Endodermal cell (in vitro differentiated cells): ENCODE results near the gene ARHGEF10L. TPM values are rescaled to one million over a fixed set of nuclear protein-coding genes. Genes with fewer than 3 reads are reported as not detected.
A peak's percentile ranks its signal among the peaks of the same experiment; 100 is the strongest.

Experiments
- DNase-seq: peaks from one replicate; pipeline ENCODE4 v3.0.0-alpha.2; 2017
- H3K27ac ChIP-seq: 2 replicates; pipeline ENCODE4 v1.5.1; 2013; ENCODE audit warnings: mild to moderate bottlenecking, low read depth, low read length, moderate library complexity
- H3K27me3 ChIP-seq: 2 replicates; pipeline ENCODE4 v1.6.1; 2013; ENCODE audit warnings: mild to moderate bottlenecking, low read length, moderate library complexity; ENCODE audit not compliant: insufficient read depth, control insufficient read depth, poor library complexity, severe bottlenecking
- H3K36me3 ChIP-seq: 2 replicates; pipeline ENCODE4 v1.7.0; 2013; ENCODE audit warnings: mild to moderate bottlenecking, low read length, moderate library complexity; ENCODE audit not compliant: control insufficient read depth, insufficient read depth
- H3K4me1 ChIP-seq: one replicate; pipeline ENCODE4 v1.7.0; 2013; ENCODE audit warnings: low read length; ENCODE audit not compliant: control insufficient read depth, insufficient read depth
- H3K4me3 ChIP-seq: 2 replicates; pipeline ENCODE4 v1.5.1; 2013; ENCODE audit warnings: mild to moderate bottlenecking, low read length, moderate library complexity
- H3K9ac ChIP-seq: 2 replicates; pipeline ENCODE4 v1.6.1; 2013; ENCODE audit warnings: mild to moderate bottlenecking, low read length, moderate library complexity; ENCODE audit not compliant: poor library complexity, severe bottlenecking; ENCODE audit errors: extremely low read depth
- H3K9me3 ChIP-seq: 2 replicates; pipeline ENCODE4 v1.6.1; 2013; ENCODE audit warnings: mild to moderate bottlenecking, low read length, moderate library complexity; ENCODE audit not compliant: control insufficient read depth
- H3K27ac Mint-ChIP-seq: 2 replicates; pipeline ENCODE4 v1.8.0; 2020; ENCODE audit warnings: mixed read lengths
- H3K27me3 Mint-ChIP-seq: 2 replicates; pipeline ENCODE4 v1.8.0; 2021; ENCODE audit warnings: mild to moderate bottlenecking, mixed read lengths; ENCODE audit not compliant: insufficient read depth
- H3K36me3 Mint-ChIP-seq: 2 replicates; pipeline ENCODE4 v1.8.0; 2020; ENCODE audit warnings: low read depth, mixed read lengths
- H3K4me1 Mint-ChIP-seq: 2 replicates; pipeline ENCODE4 v1.8.0; 2020; ENCODE audit warnings: mixed read lengths
- H3K4me3 Mint-ChIP-seq: 2 replicates; pipeline ENCODE4 v1.8.0; 2020; ENCODE audit warnings: mild to moderate bottlenecking, moderate library complexity, mixed read lengths
- H3K9me3 Mint-ChIP-seq: 2 replicates; pipeline ENCODE4 v1.8.0; 2020; ENCODE audit warnings: mild to moderate bottlenecking, mixed read lengths
- WGBS, 2 experiments: methylation state at CpG; one replicate each; pipeline versions ENCODE4 v1.1.5 to v1.1.7; 2013; ENCODE audit warnings: missing lambda C conversion rate in 2 of 2, mixed read lengths in 1 of 2; ENCODE audit not compliant: insufficient coverage in 1 of 2, insufficient read length in 1 of 2; 5-methylcytosine and 5-hydroxymethylcytosine counted together
- total RNA-seq, 2 donors: library from RNA; stranded (reverse); fragmentation: NEBNext Ultra II Directional in 1 of 2; extraction: Animal tissue kit (Norgen Biotek cat#: 25700) in 1 of 2; gene quantifications; 2 replicates in 1 of 2; 3 replicates in 1 of 2; pipeline ENCODE4 v1.2.1, GENCODE V29; 2021
- TF ChIP-seq, protein P1 (sequence below): fragments of 200-600 bp; sonication (generic); conservative IDR thresholded peaks from 2 replicates; pipeline ENCODE4 v1.5.0; 2021; ENCODE audit warnings: antibody characterized with exemption, mild to moderate bottlenecking

ARHGEF10L gene
- total RNA-seq, 2 donors from 2014 or later: 5.2 to 10.5 TPM

DNA sequence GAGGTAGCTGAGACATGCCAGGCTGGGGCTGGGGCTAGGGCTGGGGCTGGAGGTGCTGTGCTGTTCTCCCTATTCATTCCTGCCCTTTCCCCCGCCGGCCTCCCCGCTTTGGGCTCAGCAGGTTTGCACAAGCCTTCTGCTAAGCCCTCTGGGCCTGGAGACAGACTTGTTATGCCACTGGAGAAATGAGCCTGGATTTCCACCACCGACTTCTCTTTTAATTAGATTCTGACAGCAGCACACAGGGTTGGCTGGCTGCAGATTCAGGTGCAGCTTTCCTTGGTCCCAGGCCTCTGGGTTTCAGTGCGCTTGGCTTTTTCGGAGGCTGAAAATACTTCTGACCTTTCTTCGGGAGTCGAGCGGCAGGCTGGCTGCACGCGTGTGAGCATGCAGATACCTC, 144.1 kb downstream of the ARHGEF10L start:
- TF ChIP-seq, protein P1, sequence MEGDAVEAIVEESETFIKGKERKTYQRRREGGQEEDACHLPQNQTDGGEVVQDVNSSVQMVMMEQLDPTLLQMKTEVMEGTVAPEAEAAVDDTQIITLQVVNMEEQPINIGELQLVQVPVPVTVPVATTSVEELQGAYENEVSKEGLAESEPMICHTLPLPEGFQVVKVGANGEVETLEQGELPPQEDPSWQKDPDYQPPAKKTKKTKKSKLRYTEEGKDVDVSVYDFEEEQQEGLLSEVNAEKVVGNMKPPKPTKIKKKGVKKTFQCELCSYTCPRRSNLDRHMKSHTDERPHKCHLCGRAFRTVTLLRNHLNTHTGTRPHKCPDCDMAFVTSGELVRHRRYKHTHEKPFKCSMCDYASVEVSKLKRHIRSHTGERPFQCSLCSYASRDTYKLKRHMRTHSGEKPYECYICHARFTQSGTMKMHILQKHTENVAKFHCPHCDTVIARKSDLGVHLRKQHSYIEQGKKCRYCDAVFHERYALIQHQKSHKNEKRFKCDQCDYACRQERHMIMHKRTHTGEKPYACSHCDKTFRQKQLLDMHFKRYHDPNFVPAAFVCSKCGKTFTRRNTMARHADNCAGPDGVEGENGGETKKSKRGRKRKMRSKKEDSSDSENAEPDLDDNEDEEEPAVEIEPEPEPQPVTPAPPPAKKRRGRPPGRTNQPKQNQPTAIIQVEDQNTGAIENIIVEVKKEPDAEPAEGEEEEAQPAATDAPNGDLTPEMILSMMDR: no peak
- H3K27me3 Mint-ChIP-seq: no peaks in the 10 kb centered on the region
- 93 to 94% methylated on average over 11 of the region's 11 CpGs for WGBS, 2 experiments
- Histone ChIP-seq H3K9me3 (no peaks in the 10 kb centered on the region), H3K9ac (no peak overlapping the region), H3K4me3 (no peak overlapping the region), H3K4me1 (no peaks in the 10 kb centered on the region), H3K27me3 (no peaks in the 10 kb centered on the region), H3K36me3 (no peaks in the 10 kb centered on the region), H3K27ac (peak overlapping the region; percentile 57)
- H3K9me3 Mint-ChIP-seq: no peaks in the 10 kb centered on the region
- H3K4me1 Mint-ChIP-seq: peaks cover 8% of the 10 kb centered on the region
- no peak for DNase-seq
- H3K4me3 Mint-ChIP-seq: no peak overlapping the region
- no peaks in the 10 kb centered on the region for H3K36me3 Mint-ChIP-seq
- H3K27ac Mint-ChIP-seq: no peak overlapping the region

DNA sequence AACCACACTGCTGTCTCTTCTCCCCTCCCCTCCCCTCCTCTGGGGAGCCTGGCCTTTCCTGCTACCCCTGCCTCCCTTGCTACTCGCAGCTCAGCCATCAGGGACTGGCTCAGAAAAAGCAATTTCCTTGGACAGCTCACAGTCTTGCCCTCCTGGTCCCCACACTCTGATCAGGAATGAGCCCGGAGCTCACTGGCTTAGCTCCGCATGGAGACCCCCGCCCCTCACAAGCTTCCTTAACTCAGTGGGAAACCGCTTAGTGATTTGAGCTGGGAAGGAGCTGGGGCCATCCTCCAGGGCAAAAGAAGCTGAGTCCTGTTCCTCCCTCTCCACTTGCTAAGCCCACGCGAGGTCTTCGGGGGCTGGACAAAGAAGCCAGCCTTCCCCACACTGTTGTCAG, 145.3 kb downstream of the ARHGEF10L start:
- Histone ChIP-seq H3K27me3 (no peaks in the 10 kb centered on the region), H3K9me3 (no peaks in the 10 kb centered on the region), H3K4me3 (no peak overlapping the region), H3K9ac (no peak overlapping the region), H3K4me1 (no peaks in the 10 kb centered on the region), H3K36me3 (no peaks in the 10 kb centered on the region), H3K27ac (peak overlapping the region; percentile 53)
- DNase-seq: peak; percentile 73
- H3K4me1 Mint-ChIP-seq: peaks cover 8% of the 10 kb centered on the region
- H3K27ac Mint-ChIP-seq: no peak overlapping the region
- H3K36me3 Mint-ChIP-seq: no peaks in the 10 kb centered on the region
- H3K4me3 Mint-ChIP-seq: no peak overlapping the region
- H3K27me3 Mint-ChIP-seq: peaks cover 3% of the 10 kb centered on the region
- H3K9me3 Mint-ChIP-seq: no peaks in the 10 kb centered on the region
- TF ChIP-seq, protein P1: no peak
- 50 to 53% methylated on average over 6 to 8 of the region's 8 CpGs for WGBS, 2 experiments

GRCh38 chr1:17686258-17686657, 146.8 kb downstream of the ARHGEF10L start:
- H3K4me3 ChIP-seq: no peak overlapping the region
- H3K27ac ChIP-seq: no peak overlapping the region
- Mint-ChIP-seq H3K9me3 (no peaks in the 10 kb centered on the region), H3K4me3 (no peak overlapping the region), H3K27me3 (peaks cover 3% of the 10 kb centered on the region), H3K36me3 (no peaks in the 10 kb centered on the region), H3K4me1 (peaks cover 8% of the 10 kb centered on the region), H3K27ac (no peak overlapping the region)
- H3K36me3 ChIP-seq: no peaks in the 10 kb centered on the region
- no peaks in the 10 kb centered on the region for H3K27me3 ChIP-seq
- no peaks in the 10 kb centered on the region for H3K9me3 ChIP-seq
- TF ChIP-seq, protein P1: no peak
- no peaks in the 10 kb centered on the region for H3K4me1 ChIP-seq
- 93 to 100% methylated on average over 1 to 7 of the region's 7 CpGs for WGBS, 2 experiments
- H3K9ac ChIP-seq: no peak overlapping the region
- DNase-seq: no peak
